CD8-positive, alpha-beta memory T cell (primary cell): ENCODE data around the gene STMN3. TPM values are rescaled to one million over a fixed set of nuclear protein-coding genes. Genes with fewer than 3 reads are reported as not detected.
"Not testable (repeated sequence)": the region's sequence is repeated elsewhere in the genome, so short reads cannot be mapped to it uniquely, and the experiment has no call there.

ENCODE experiments used
- CTCF ChIA-PET: fragments of 350-600 bp; sonication (Branson Sonifier 250); formaldehyde crosslinking; loops from one replicate; lab custom pipeline; 2021; ENCODE audit warnings: antibody characterized with exemption; lab: Charles Lee
- POLR2A ChIA-PET: fragments of 350-600 bp; sonication (Branson Sonifier 250); formaldehyde crosslinking; loops from one replicate; lab custom pipeline; 2021; ENCODE audit warnings: antibody characterized with exemption; lab: Charles Lee
- DNase-seq, 5 donors: peaks; one replicate each; pipeline versions ENCODE4 v3.0.0 to v3.0.0-alpha.2; 2020 to 2022; ENCODE audit warnings: mixed read lengths in 1 of 5
- H3K27ac ChIP-seq: one replicate; pipeline ENCODE4 v1.7.0; 2013; ENCODE audit warnings: low read depth, mild to moderate bottlenecking, low read length, moderate library complexity
- H3K27me3 ChIP-seq: 2 replicates; pipeline ENCODE4 v1.7.0; 2013; ENCODE audit warnings: low read length, mild to moderate bottlenecking; ENCODE audit not compliant: insufficient read depth, poor library complexity, severe bottlenecking
- H3K36me3 ChIP-seq: 2 replicates; pipeline ENCODE4 v1.7.0; 2013; ENCODE audit warnings: mild to moderate bottlenecking, low read length, moderate library complexity; ENCODE audit not compliant: insufficient read depth
- H3K4me1 ChIP-seq: 2 replicates; pipeline ENCODE4 v1.7.0; 2013; ENCODE audit warnings: mild to moderate bottlenecking, low read length, moderate library complexity; ENCODE audit not compliant: insufficient read depth
- H3K4me3 ChIP-seq: 2 replicates; pipeline ENCODE4 v1.7.0; 2013; ENCODE audit warnings: mild to moderate bottlenecking, low read length
- H3K9me3 ChIP-seq: 2 replicates; pipeline ENCODE4 v1.7.0; 2013; ENCODE audit warnings: mild to moderate bottlenecking, low read length
- H3K27ac Mint-ChIP-seq, 8 donors: one replicate each; pipeline ENCODE4 v1.8.0; 2020 to 2021; ENCODE audit warnings: mixed read lengths in 8 of 8, mild to moderate bottlenecking in 6 of 8, inconsistent platforms in 3 of 8, moderate library complexity in 3 of 8
- H3K27me3 Mint-ChIP-seq, 2 donors: one replicate each; pipeline ENCODE4 v1.8.0; 2020 to 2021; ENCODE audit warnings: mixed read lengths in 2 of 2, mild to moderate bottlenecking in 1 of 2, moderate library complexity in 1 of 2
- H3K36me3 Mint-ChIP-seq, 3 donors: one replicate each; pipeline ENCODE4 v1.8.0; 2020 to 2021; ENCODE audit warnings: mixed read lengths in 3 of 3, inconsistent platforms in 1 of 3, mild to moderate bottlenecking in 1 of 3
- H3K4me1 Mint-ChIP-seq, 3 donors: one replicate each; pipeline ENCODE4 v1.8.0; 2020 to 2021; ENCODE audit warnings: mixed read lengths in 3 of 3, inconsistent platforms in 1 of 3, mild to moderate bottlenecking in 1 of 3
- H3K4me3 Mint-ChIP-seq, 7 donors: one replicate each; pipeline ENCODE4 v1.8.0; 2020 to 2021; ENCODE audit warnings: mixed read lengths in 7 of 7, mild to moderate bottlenecking in 6 of 7, moderate library complexity in 4 of 7, inconsistent platforms in 2 of 7
- H3K9me3 Mint-ChIP-seq, 5 donors: one replicate each; pipeline ENCODE4 v1.8.0; 2020 to 2022; ENCODE audit warnings: mixed read lengths in 5 of 5, mild to moderate bottlenecking in 3 of 5, moderate library complexity in 2 of 5, inconsistent platforms in 1 of 5
- polyA plus RNA-seq: library from polyadenylated mRNA; unstranded; fragments of 300-500 nt; fragmentation: Illumina TruSeq; gene quantifications from one replicate; pipeline ENCODE4 v1.2.3, GENCODE V29; 2021
- total RNA-seq, 2 experiments: library from RNA; stranded (reverse); gene quantifications; one replicate each; pipeline ENCODE4 v1.2.3, GENCODE V29; 2021

The STMN3 gene
- total and polyA plus RNA-seq, 3 experiments from 2014 or later: 21.0 to 24.7 (median 21.6) TPM

GRCh38 chr20:63678071-63678470 is 24.8 kb upstream of the STMN3 start:
- H3K4me3 Mint-ChIP-seq: no peak overlapping the region
- Histone ChIP-seq H3K36me3 (no peaks in the 10 kb centered on the region), H3K4me1 (no peaks in the 10 kb centered on the region), H3K9me3 (no peaks in the 10 kb centered on the region), H3K4me3 (no peak overlapping the region), H3K27ac (no peak overlapping the region), H3K27me3 (no peaks in the 10 kb centered on the region)
- H3K9me3 Mint-ChIP-seq: no peaks in the 10 kb centered on the region
- H3K27ac Mint-ChIP-seq: no peak overlapping the region
- H3K4me1 Mint-ChIP-seq: no peaks in the 10 kb centered on the region
- CTCF ChIA-PET: no interaction called here
- POLR2A ChIA-PET: interaction anchor here (0.6 kb wide), 1 partner anchor 20 kb away, joined by 3 read pairs; the partner anchor contains the start of gene RTEL1
- H3K36me3 Mint-ChIP-seq: peaks cover 0 to 22% (median 0%) of the 10 kb centered on the region in 3 donors
- no peaks in the 10 kb centered on the region for H3K27me3 Mint-ChIP-seq
- DNase-seq: no peak

- H3K36me3 Mint-ChIP-seq: peaks cover 0 to 24% (median 0%) of the 10 kb centered on the region in 3 donors
- ChIA-PET POLR2A (no interaction called here), CTCF (no interaction called here)
- Histone ChIP-seq H3K27me3 (no peaks in the 10 kb centered on the region), H3K36me3 (no peaks in the 10 kb centered on the region), H3K4me1 (no peaks in the 10 kb centered on the region), H3K27ac (no peak overlapping the region), H3K4me3 (no peak overlapping the region), H3K9me3 (no peaks in the 10 kb centered on the region)
- H3K4me3 Mint-ChIP-seq: no peak overlapping the region
- no peaks in the 10 kb centered on the region for H3K4me1 Mint-ChIP-seq
- no peaks in the 10 kb centered on the region for H3K27me3 Mint-ChIP-seq
- no peaks in the 10 kb centered on the region for H3K9me3 Mint-ChIP-seq
- peak overlapping the region in 1 of 8 donors; percentile 82 for H3K27ac Mint-ChIP-seq
- DNase-seq: no peak
Observed at GRCh38 chr20:63675681-63676368, 22.6 kb upstream of the STMN3 start.

GRCh38 chr20:63673951-63674350 is 20.7 kb upstream of the STMN3 start:
- DNase-seq: no peak
- no peaks in the 10 kb centered on the region for H3K9me3 ChIP-seq
- peaks cover 0 to 28% (median 2%) of the 10 kb centered on the region in 3 donors for H3K36me3 Mint-ChIP-seq
- H3K4me1 Mint-ChIP-seq: no peaks in the 10 kb centered on the region
- no peak overlapping the region for H3K4me3 Mint-ChIP-seq
- H3K27me3 ChIP-seq: no peaks in the 10 kb centered on the region
- no peak overlapping the region for H3K27ac ChIP-seq
- peak overlapping the region in 1 of 8 donors; percentile 14 for H3K27ac Mint-ChIP-seq
- ChIA-PET POLR2A (no interaction called here), CTCF (no interaction called here)
- H3K4me3 ChIP-seq: no peak overlapping the region
- no peaks in the 10 kb centered on the region for H3K9me3 Mint-ChIP-seq
- no peaks in the 10 kb centered on the region for H3K27me3 Mint-ChIP-seq
- no peaks in the 10 kb centered on the region for H3K4me1 ChIP-seq
- no peaks in the 10 kb centered on the region for H3K36me3 ChIP-seq

- no peaks in the 10 kb centered on the region for H3K27me3 ChIP-seq
- no peak overlapping the region for H3K27ac ChIP-seq
- POLR2A ChIA-PET: no interaction called here
- H3K9me3 Mint-ChIP-seq: no peaks in the 10 kb centered on the region
- H3K36me3 Mint-ChIP-seq: peaks cover 4 to 36% (median 6%) of the 10 kb centered on the region in 3 donors
- no peaks in the 10 kb centered on the region for H3K4me1 Mint-ChIP-seq
- CTCF ChIA-PET: no interaction called here
- H3K4me1 ChIP-seq: no peaks in the 10 kb centered on the region
- no peaks in the 10 kb centered on the region for H3K9me3 ChIP-seq
- no peak for DNase-seq
- H3K4me3 Mint-ChIP-seq: no peak overlapping the region
- H3K27ac Mint-ChIP-seq: peak overlapping the region in 1 of 8 donors; percentile 63
- H3K27me3 Mint-ChIP-seq: no peaks in the 10 kb centered on the region
- no peaks in the 10 kb centered on the region for H3K36me3 ChIP-seq
- H3K4me3 ChIP-seq: no peak overlapping the region
Observed at GRCh38 chr20:63672666-63673065, 19.4 kb upstream of the STMN3 start.

GRCh38 chr20:63671695-63672094 is 18.5 kb upstream of the STMN3 start:
- H3K9me3 ChIP-seq, POLR2A ChIA-PET, H3K4me1 ChIP-seq, H3K27ac Mint-ChIP-seq, H3K27me3 Mint-ChIP-seq, H3K4me3 ChIP-seq, H3K27me3 ChIP-seq, H3K4me1 Mint-ChIP-seq, DNase-seq, H3K27ac ChIP-seq, H3K9me3 Mint-ChIP-seq, CTCF ChIA-PET, H3K36me3 ChIP-seq, H3K4me3 Mint-ChIP-seq: not testable (repeated sequence)
- peaks cover 4 to 40% (median 6%) of the 10 kb centered on the region in 3 donors for H3K36me3 Mint-ChIP-seq

GRCh38 chr20:63668351-63668750 is 15.1 kb upstream of the STMN3 start:
- Histone ChIP-seq H3K9me3 (no peaks in the 10 kb centered on the region), H3K4me1 (no peaks in the 10 kb centered on the region), H3K27ac (no peak overlapping the region), H3K4me3 (no peak overlapping the region), H3K36me3 (no peaks in the 10 kb centered on the region), H3K27me3 (no peaks in the 10 kb centered on the region)
- no peaks in the 10 kb centered on the region for H3K4me1 Mint-ChIP-seq
- no peaks in the 10 kb centered on the region for H3K9me3 Mint-ChIP-seq
- POLR2A ChIA-PET: no interaction called here
- CTCF ChIA-PET: interaction anchor here (0.9 to 1.3 kb wide), 2 partner anchors 10 to 131 kb away, joined by 5 to 6 read pairs; partner anchors contain the start of genes PTK6 and RTEL1
- no peak for DNase-seq
- H3K27me3 Mint-ChIP-seq: no peaks in the 10 kb centered on the region
- peaks cover 4 to 43% (median 9%) of the 10 kb centered on the region in 3 donors for H3K36me3 Mint-ChIP-seq
- no peak overlapping the region for H3K4me3 Mint-ChIP-seq
- H3K27ac Mint-ChIP-seq: peak overlapping the region in 1 of 8 donors; percentile 74

- CTCF ChIA-PET: no interaction called here
- Mint-ChIP-seq H3K4me3 (no peak overlapping the region), H3K36me3 (peaks cover 4 to 47% (median 9%) of the 10 kb centered on the region in 3 donors)
Observed at GRCh38 chr20:63667858-63668257, 14.6 kb upstream of the STMN3 start.

GRCh38 chr20:63665708-63666107 is 12.5 kb upstream of the STMN3 start:
- Mint-ChIP-seq H3K27ac (peak overlapping the region in 1 of 8 donors; percentile 48), H3K36me3 (peaks cover 4 to 58% (median 9%) of the 10 kb centered on the region in 3 donors), H3K9me3 (no peaks in the 10 kb centered on the region), H3K4me3 (no peak overlapping the region), H3K4me1 (peaks cover 0 to 1% (median 0%) of the 10 kb centered on the region in 3 donors), H3K27me3 (peaks cover 0 to 2% of the 10 kb centered on the region in 2 donors)
- Histone ChIP-seq H3K36me3 (no peaks in the 10 kb centered on the region), H3K27me3 (no peaks in the 10 kb centered on the region), H3K4me1 (no peaks in the 10 kb centered on the region), H3K27ac (no peak overlapping the region), H3K9me3 (no peaks in the 10 kb centered on the region), H3K4me3 (no peak overlapping the region)
- CTCF ChIA-PET: no interaction called here
- POLR2A ChIA-PET: no interaction called here
- DNase-seq: no peak

More at GRCh38 chr20:63667858-63668257, 14.6 kb upstream of the STMN3 start:
- Histone ChIP-seq H3K27me3 (no peaks in the 10 kb centered on the region), H3K4me3 (no peak overlapping the region), H3K9me3 (no peaks in the 10 kb centered on the region), H3K27ac (no peak overlapping the region), H3K36me3 (no peaks in the 10 kb centered on the region), H3K4me1 (no peaks in the 10 kb centered on the region)
- POLR2A ChIA-PET: no interaction called here
- H3K27me3 Mint-ChIP-seq: no peaks in the 10 kb centered on the region
- no peak for DNase-seq
- no peaks in the 10 kb centered on the region for H3K4me1 Mint-ChIP-seq
- H3K9me3 Mint-ChIP-seq: no peaks in the 10 kb centered on the region
- H3K27ac Mint-ChIP-seq: peak overlapping the region in 1 of 8 donors; percentile 74
